Esophagus squamous epithelium (tissue), 5 donors: Measurements from ENCODE around the gene EID3. TPM values are rescaled to one million over a fixed set of nuclear protein-coding genes. Genes with fewer than 3 reads are reported as not detected.

ENCODE experiments used
- DNase-seq: peaks from one replicate; lab custom pipeline; 2025; lab: John Stamatoyannopoulos, UW
- H3K27ac ChIP-seq, 4 donors: fragments of 200-600 bp; sonication (generic); one replicate each; pipeline ENCODE4 v1.5.1; 2016 to 2019; ENCODE audit warnings: mild to moderate bottlenecking in 1 of 4
- H3K27me3 ChIP-seq, 4 donors: fragments of 200-600 bp; sonication (generic); 1 replicate in 3 of 4; 2 replicates in 1 of 4; pipeline versions ENCODE4 v1.5.1 to v1.6.0; 2017 to 2021; ENCODE audit warnings: antibody characterized with exemption in 1 of 4
- H3K36me3 ChIP-seq, 3 donors: fragments of 200-600 bp; sonication (generic); one replicate each; pipeline ENCODE4 v1.5.1; 2016 to 2019
- H3K4me1 ChIP-seq, 3 donors: fragments of 200-600 bp; sonication (generic); one replicate each; pipeline ENCODE4 v1.5.1; 2017 to 2019
- H3K4me3 ChIP-seq, 4 donors: fragments of 200-600 bp; sonication (generic); 1 replicate in 3 of 4; 2 replicates in 1 of 4; pipeline ENCODE4 v1.5.1; 2016 to 2019; ENCODE audit warnings: mild to moderate bottlenecking in 2 of 4, moderate library complexity in 1 of 4
- H3K9me3 ChIP-seq, 3 donors: fragments of 200-600 bp; sonication (generic); one replicate each; pipeline ENCODE4 v1.5.1; 2016 to 2019
- POLR2A ChIP-seq, 4 donors: fragments of 450-650 bp; IDR thresholded peaks; one replicate each; pipeline ENCODE4 v1.6.1; 2017; ENCODE audit warnings: antibody characterized with exemption in 4 of 4, mild to moderate bottlenecking in 4 of 4, moderate library complexity in 3 of 4
- WGBS, 2 donors: methylation state at CpG; one replicate each; pipeline ENCODE4 v1.1.5; 2018; 5-methylcytosine and 5-hydroxymethylcytosine counted together
- intact Hi-C: fragments of 100-400 bp; cut with DNase I; formaldehyde crosslinking; loops from one replicate; pipeline ENCODE4 v1.15.0; 2022
- total RNA-seq, 4 donors: library from RNA; depleted of rRNA; stranded (reverse); fragments of >200 nt; gene quantifications; one replicate each; pipeline ENCODE4 v1.1.0, GENCODE V29; 2016
- TF ChIP-seq, protein P1 (sequence below), 6 experiments: fragments of 450-650 bp in 4 of 6; fragments of 200-600 bp in 2 of 6; sonication (generic) in 2 of 6; IDR thresholded peaks; one replicate each; pipeline ENCODE4 v1.5.1; 2016 to 2019; ENCODE audit warnings: antibody characterized with exemption in 6 of 6, mild to moderate bottlenecking in 4 of 6, moderate library complexity in 4 of 6
- donor health status: DM: yes; HTN: yes; CAD: no.

The EID3 gene
- total RNA-seq, 4 donors from 2014 or later: 1.8 to 17.1 (median 7.0) TPM

DNA sequence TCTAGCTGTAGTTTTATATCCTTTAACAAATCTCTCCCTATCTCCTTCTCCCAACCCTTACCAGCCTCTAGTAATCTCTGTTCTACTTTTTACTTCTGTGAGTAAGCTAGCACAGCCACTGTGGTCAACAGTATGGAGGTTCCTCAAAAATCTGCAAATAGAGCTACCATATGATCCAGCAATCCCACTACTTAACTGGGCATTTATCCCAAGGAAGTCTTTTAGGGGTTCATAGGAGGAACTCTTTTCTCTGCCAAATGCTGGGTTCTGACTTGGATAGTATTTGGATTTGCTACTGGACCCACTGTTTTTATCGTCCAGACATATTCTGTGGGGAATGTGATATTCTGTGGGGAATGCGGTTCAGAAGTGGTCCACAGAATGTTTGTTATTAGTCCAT, 41.1 kb downstream of the EID3 start:
- Histone ChIP-seq H3K4me1 (peaks cover 0 to 20% (median 3%) of the 10 kb centered on the region in 3 donors), H3K27ac (no peak overlapping the region), H3K9me3 (no peaks in the 10 kb centered on the region), H3K36me3 (peaks cover 23 to 98% (median 38%) of the 10 kb centered on the region in 3 donors), H3K4me3 (no peak overlapping the region), H3K27me3 (no peaks in the 10 kb centered on the region)
- no peak for DNase-seq
- no peak for TF ChIP-seq POLR2A (IDR thresholded peaks at IDR 0.05)
- TF ChIP-seq, protein P1, sequence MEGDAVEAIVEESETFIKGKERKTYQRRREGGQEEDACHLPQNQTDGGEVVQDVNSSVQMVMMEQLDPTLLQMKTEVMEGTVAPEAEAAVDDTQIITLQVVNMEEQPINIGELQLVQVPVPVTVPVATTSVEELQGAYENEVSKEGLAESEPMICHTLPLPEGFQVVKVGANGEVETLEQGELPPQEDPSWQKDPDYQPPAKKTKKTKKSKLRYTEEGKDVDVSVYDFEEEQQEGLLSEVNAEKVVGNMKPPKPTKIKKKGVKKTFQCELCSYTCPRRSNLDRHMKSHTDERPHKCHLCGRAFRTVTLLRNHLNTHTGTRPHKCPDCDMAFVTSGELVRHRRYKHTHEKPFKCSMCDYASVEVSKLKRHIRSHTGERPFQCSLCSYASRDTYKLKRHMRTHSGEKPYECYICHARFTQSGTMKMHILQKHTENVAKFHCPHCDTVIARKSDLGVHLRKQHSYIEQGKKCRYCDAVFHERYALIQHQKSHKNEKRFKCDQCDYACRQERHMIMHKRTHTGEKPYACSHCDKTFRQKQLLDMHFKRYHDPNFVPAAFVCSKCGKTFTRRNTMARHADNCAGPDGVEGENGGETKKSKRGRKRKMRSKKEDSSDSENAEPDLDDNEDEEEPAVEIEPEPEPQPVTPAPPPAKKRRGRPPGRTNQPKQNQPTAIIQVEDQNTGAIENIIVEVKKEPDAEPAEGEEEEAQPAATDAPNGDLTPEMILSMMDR (IDR thresholded peaks at IDR 0.05): no peak
- intact Hi-C loops: no loop called here
- 86 to 89% methylated on average over 2 of the region's 2 CpGs for WGBS, 2 donors

DNA sequence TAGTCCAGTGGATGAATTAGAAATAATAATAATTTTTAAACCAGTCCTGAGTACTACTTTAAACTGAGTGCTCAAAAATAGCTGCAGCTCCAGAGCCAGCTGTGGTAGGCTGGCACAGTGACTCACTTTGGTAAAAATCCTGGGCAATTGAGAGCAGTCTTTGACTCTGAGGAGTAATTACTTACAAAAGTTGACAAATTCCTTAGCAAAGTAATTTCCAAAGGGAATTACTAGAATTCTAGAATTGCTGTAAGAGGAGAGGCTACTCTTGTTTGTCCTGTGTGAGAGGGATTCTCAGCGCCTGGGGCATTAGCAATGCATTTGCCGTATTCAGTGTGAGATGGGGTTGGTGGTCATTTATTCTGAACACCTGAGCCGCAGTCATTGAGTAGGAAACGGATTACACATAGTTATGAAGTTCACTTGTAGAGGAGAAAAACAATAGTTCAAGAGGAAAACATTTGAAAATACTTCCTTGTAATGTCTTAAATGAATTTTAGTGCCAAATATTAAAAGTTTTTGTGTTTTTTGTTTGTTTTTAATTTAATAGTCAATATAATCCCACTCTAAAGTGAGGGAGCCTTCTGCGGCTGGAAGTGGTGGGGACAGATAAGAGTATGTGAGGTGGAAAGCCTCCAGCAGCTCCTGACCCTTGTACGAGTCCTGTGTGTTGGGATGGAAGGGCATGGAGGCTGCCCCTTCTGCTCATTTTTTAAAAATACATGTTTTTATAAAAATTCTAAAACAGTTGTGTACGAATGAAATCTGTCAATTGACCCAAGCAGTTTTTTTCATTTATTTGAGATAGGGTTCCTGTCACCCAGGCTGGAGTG, 41.9 kb downstream of the EID3 start:
- DNase-seq: no peak
- intact Hi-C loops: no loop called here
- Histone ChIP-seq H3K27me3 (no peaks in the 10 kb centered on the region), H3K4me1 (peaks cover 0 to 13% (median 0%) of the 10 kb centered on the region in 3 donors), H3K4me3 (no peak overlapping the region), H3K27ac (no peak overlapping the region), H3K36me3 (peaks cover 23 to 98% (median 34%) of the 10 kb centered on the region in 3 donors), H3K9me3 (no peaks in the 10 kb centered on the region)
- 92 to 96% methylated on average over 7 of the region's 7 CpGs for WGBS, 2 donors
- TF ChIP-seq, protein P1 (IDR thresholded peaks at IDR 0.05): no peak
- TF ChIP-seq POLR2A (IDR thresholded peaks at IDR 0.05): no peak

DNA sequence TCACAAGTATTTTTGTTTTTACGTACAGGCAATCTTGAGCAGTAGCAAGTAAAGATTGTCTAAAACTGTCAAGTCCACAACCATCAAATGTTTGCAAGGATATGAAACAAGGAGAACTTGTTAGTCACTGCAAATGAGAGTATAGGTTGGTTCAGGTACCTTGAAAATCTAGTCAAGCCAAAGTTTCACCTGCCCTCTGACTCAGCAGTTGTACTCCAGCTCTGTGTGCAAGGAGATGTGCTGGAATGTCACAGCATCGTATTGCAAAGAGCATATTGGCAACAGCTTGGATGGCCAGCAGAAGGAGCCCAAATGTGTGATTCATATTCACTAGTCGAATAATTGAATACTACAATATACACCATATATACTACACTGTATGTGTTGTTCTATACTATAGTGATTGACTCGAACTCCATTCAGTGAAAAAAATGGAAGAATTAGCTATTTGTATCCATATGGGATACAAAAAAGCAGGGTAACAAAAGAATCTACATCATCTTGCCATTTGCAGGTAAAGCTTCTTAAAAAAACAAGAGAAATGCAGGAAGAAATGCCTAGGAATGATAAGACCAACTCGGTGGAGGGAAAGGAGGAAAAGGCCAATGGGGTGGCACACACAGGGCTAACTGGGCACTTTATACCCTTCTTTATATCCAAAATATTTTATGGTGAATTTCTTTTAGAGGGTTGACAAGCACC, 44.0 kb downstream of the EID3 start:
- WGBS, 2 donors: 80 to 81% methylated on average over 5 of the region's 5 CpGs

DNA sequence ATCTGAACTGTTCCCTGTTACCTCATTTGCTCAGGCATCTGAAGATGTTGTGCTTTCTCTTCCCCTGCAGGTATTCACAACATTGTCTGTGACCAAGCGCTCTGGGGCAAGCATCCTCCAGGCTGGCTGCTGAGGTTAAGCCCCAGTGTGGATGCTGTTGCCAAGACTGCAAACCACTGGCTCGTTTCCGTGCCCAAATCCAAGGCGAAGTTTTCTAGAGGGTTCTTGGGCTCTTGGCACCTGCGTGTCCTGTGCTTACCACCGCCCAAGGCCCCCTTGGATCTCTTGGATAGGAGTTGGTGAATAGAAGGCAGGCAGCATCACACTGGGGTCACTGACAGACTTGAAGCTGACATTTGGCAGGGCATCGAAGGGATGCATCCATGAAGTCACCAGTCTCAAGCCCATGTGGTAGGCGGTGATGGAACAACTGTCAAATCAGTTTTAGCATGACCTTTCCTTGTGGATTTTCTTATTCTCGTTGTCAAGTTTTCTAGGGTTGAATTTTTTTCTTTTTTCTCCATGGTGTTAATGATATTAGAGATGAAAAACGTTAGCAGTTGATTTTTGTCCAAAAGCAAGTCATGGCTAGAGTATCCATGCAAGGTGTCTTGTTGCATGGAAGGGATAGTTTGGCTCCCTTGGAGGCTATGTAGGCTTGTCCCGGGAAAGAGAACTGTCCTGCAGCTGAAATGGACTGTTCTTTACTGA, 44.9 kb downstream of the EID3 start:
- no peaks in the 10 kb centered on the region for H3K27me3 ChIP-seq
- DNase-seq: no peak

More for the DNA sequence above, 44.0 kb downstream of the EID3 start:
- Histone ChIP-seq H3K27me3 (no peaks in the 10 kb centered on the region), H3K4me3 (no peak overlapping the region), H3K27ac (no peak overlapping the region), H3K9me3 (no peaks in the 10 kb centered on the region), H3K4me1 (no peaks in the 10 kb centered on the region), H3K36me3 (peaks cover 12 to 97% (median 18%) of the 10 kb centered on the region in 3 donors)
- intact Hi-C loops: no loop called here
- DNase-seq: no peak
- TF ChIP-seq POLR2A (IDR thresholded peaks at IDR 0.05): no peak
- TF ChIP-seq, protein P1 (IDR thresholded peaks at IDR 0.05): no peak

More for the DNA sequence above, 44.9 kb downstream of the EID3 start:
- intact Hi-C loops: no loop called here
- Histone ChIP-seq H3K9me3 (no peaks in the 10 kb centered on the region), H3K4me3 (no peak overlapping the region), H3K36me3 (peaks cover 8 to 96% (median 18%) of the 10 kb centered on the region in 3 donors), H3K4me1 (no peaks in the 10 kb centered on the region), H3K27ac (no peak overlapping the region)
- TF ChIP-seq POLR2A (IDR thresholded peaks at IDR 0.05): no peak
- TF ChIP-seq, protein P1 (IDR thresholded peaks at IDR 0.05): no peak
- 89 to 92% methylated on average over 6 to 10 of the region's 11 CpGs for WGBS, 2 donors
